Epithelial cell of prostate (primary cell): Measurements from ENCODE around the gene NOD2.

Experiments
- DNase-seq: peaks from one replicate; pipeline ENCODE4 v3.0.0-alpha.2; 2011; ENCODE audit warnings: low read depth, low spot score
- H3K27ac ChIP-seq: fragments of 450-650 bp; 2 replicates; pipeline ENCODE4 v1.5.1; 2017; ENCODE audit warnings: mild to moderate bottlenecking

NOD2 gene

GRCh38 chr16:50711040-50711439 is 17.6 kb downstream of the NOD2 start:
- no peak overlapping the region for H3K27ac ChIP-seq

GRCh38 chr16:50711862-50712559 is 18.6 kb downstream of the NOD2 start:
- no peak overlapping the region for H3K27ac ChIP-seq
- DNase-seq, result no peak

More at GRCh38 chr16:50711040-50711439, 17.6 kb downstream of the NOD2 start:
- no peak for DNase-seq

- DNase-seq, result no peak
- no peak overlapping the region for H3K27ac ChIP-seq
Measured at GRCh38 chr16:50712560-50712898, 19.1 kb downstream of the NOD2 start.

GRCh38 chr16:50712956-50713355 is 19.6 kb downstream of the NOD2 start:
- no peak for DNase-seq
- H3K27ac ChIP-seq, result no peak overlapping the region

GRCh38 chr16:50717091-50717490 is 23.7 kb downstream of the NOD2 start:
- no peak for DNase-seq
- no peak overlapping the region for H3K27ac ChIP-seq

GRCh38 chr16:50717494-50717893 is 24.1 kb downstream of the NOD2 start:
- no peak for DNase-seq

GRCh38 chr16:50718061-50718760 is 24.8 kb downstream of the NOD2 start:
- DNase-seq, result no peak
- no peak overlapping the region for H3K27ac ChIP-seq

More at GRCh38 chr16:50717494-50717893, 24.1 kb downstream of the NOD2 start:
- no peak overlapping the region for H3K27ac ChIP-seq

- H3K27ac ChIP-seq, result peak overlapping the region; percentile 59
- no peak for DNase-seq
Measured at GRCh38 chr16:50718761-50719400, 25.5 kb downstream of the NOD2 start.

GRCh38 chr16:50719401-50720337 is 26.3 kb downstream of the NOD2 start:
- H3K27ac ChIP-seq, result peak overlapping the region; percentile 59

GRCh38 chr16:50721549-50722404 is 28.4 kb downstream of the NOD2 start:
- no peak for DNase-seq
- H3K27ac ChIP-seq, result peak overlapping the region; percentile 18

More at GRCh38 chr16:50719401-50720337, 26.3 kb downstream of the NOD2 start:
- DNase-seq, result no peak

- peak overlapping the region; percentile 18 for H3K27ac ChIP-seq
- no peak for DNase-seq
Measured at GRCh38 chr16:50722405-50722737, 29.0 kb downstream of the NOD2 start.

- DNase-seq, result no peak
- no peak overlapping the region for H3K27ac ChIP-seq
Measured at GRCh38 chr16:50722960-50723359, 29.6 kb downstream of the NOD2 start.

- no peak overlapping the region for H3K27ac ChIP-seq
- DNase-seq, result no peak
Measured at GRCh38 chr16:50724306-50724705, 30.9 kb downstream of the NOD2 start.

GRCh38 chr16:50731130-50731988 is 38.0 kb downstream of the NOD2 start:
- DNase-seq, result no peak
- H3K27ac ChIP-seq, result no peak overlapping the region

GRCh38 chr16:50731989-50732832 is 38.8 kb downstream of the NOD2 start:
- DNase-seq, result no peak
- H3K27ac ChIP-seq, result no peak overlapping the region

GRCh38 chr16:50733468-50733867 is 40.1 kb downstream of the NOD2 start:
- H3K27ac ChIP-seq, result no peak overlapping the region
- DNase-seq, result no peak

GRCh38 chr16:50735629-50736122 is 42.3 kb downstream of the NOD2 start:
- DNase-seq, result no peak
- no peak overlapping the region for H3K27ac ChIP-seq

- H3K27ac ChIP-seq, result no peak overlapping the region
- no peak for DNase-seq
Measured at GRCh38 chr16:50736448-50736847, 43.0 kb downstream of the NOD2 start.
